IMR-90 (cell line): ENCODE data around the gene ZCWPW1. TPM values are rescaled to one million over a fixed set of nuclear protein-coding genes. Genes with fewer than 3 reads are reported as not detected.

Experiments used
- ATAC-seq: fragments of 200-7000 bp; cut with Tn5 transposase; 2 replicates; pipeline ENCODE4 v1.9.1; 2020; ENCODE audit warnings: low read depth, mild to moderate bottlenecking, moderate library complexity
- BruUV-seq: library from RNA; stranded (reverse); fragments of 400-500 nt; replicated peaks from 2 replicates; lab custom pipeline; 2021; lab: Mats Ljungman, UMichigan
- CTCF ChIA-PET: fragments of 300-600 bp; formaldehyde crosslinking; extraction: SDS; loops from one replicate; lab custom pipeline; 2021; ENCODE audit warnings: antibody characterized with exemption; lab: Yijun Ruan, JAX
- POLR2A ChIA-PET: fragments of 300-600 bp; sonication (Branson Sonifier 250); formaldehyde crosslinking; loops from one replicate; lab custom pipeline; 2022; ENCODE audit warnings: antibody characterized with exemption; ENCODE audit not compliant: unreplicated experiment; lab: Charles Lee
- DNase-seq: peaks from one replicate; pipeline ENCODE4 v3.0.0; 2013
- H2AFZ ChIP-seq: replicated peaks from 2 replicates; pipeline ENCODE3; 2013; ENCODE audit warnings: low read length, mild to moderate bottlenecking; ENCODE audit not compliant: poor library complexity
- H2AK5ac ChIP-seq: 2 replicates; pipeline ENCODE4 v1.6.1; 2013; ENCODE audit warnings: low read depth, low read length, inconsistent platforms
- H2AK9ac ChIP-seq: replicated peaks from 2 replicates; pipeline ENCODE3; 2013; ENCODE audit warnings: mild to moderate bottlenecking, low read depth, low read length, moderate library complexity; ENCODE audit not compliant: poor library complexity
- H2BK120ac ChIP-seq: 2 replicates; pipeline ENCODE4 v1.6.1; 2013; ENCODE audit warnings: low read depth, low read length, inconsistent platforms
- H2BK15ac ChIP-seq: 3 replicates; pipeline ENCODE4 v1.6.1; 2013; ENCODE audit warnings: low read depth, low read length, inconsistent platforms
- H2BK20ac ChIP-seq: 2 replicates; pipeline ENCODE4 v1.6.1; 2013; ENCODE audit warnings: low read depth, mild to moderate bottlenecking, inconsistent platforms, low read length, moderate library complexity
- H2BK5ac ChIP-seq: 2 replicates; pipeline ENCODE4 v1.6.1; 2013; ENCODE audit warnings: mild to moderate bottlenecking, low read depth, low read length, inconsistent platforms; ENCODE audit not compliant: poor library complexity, severe bottlenecking
- H3K14ac ChIP-seq: replicated peaks from 2 replicates; pipeline ENCODE4 v1.6.1; 2013; ENCODE audit warnings: low read depth, low read length, inconsistent platforms
- H3K18ac ChIP-seq: 2 replicates; pipeline ENCODE4 v1.6.1; 2013; ENCODE audit warnings: low read depth, low read length, control low read depth
- H3K23ac ChIP-seq: 2 replicates; pipeline ENCODE4 v1.6.1; 2013; ENCODE audit warnings: low read depth, low read length, inconsistent platforms
- H3K27ac ChIP-seq: 2 replicates; pipeline ENCODE4 v1.5.1; 2013; ENCODE audit warnings: mild to moderate bottlenecking, control low read depth, low read length; ENCODE audit not compliant: insufficient read depth
- H3K27me3 ChIP-seq: 2 replicates; pipeline ENCODE4 v1.6.1; 2013; ENCODE audit warnings: low read length; ENCODE audit not compliant: control insufficient read depth, insufficient read depth
- H3K36me3 ChIP-seq: 2 replicates; pipeline ENCODE4 v1.6.1; 2013; ENCODE audit warnings: low read length, mixed read lengths; ENCODE audit not compliant: control insufficient read depth, insufficient read depth
- H3K4ac ChIP-seq: 2 replicates; pipeline ENCODE4 v1.6.1; 2013; ENCODE audit warnings: low read depth, low read length, inconsistent platforms
- H3K4me1 ChIP-seq: 2 replicates; pipeline ENCODE4 v1.6.1; 2013; ENCODE audit warnings: low read length, mixed read lengths; ENCODE audit not compliant: control insufficient read depth, insufficient read depth
- H3K4me2 ChIP-seq: 2 replicates; pipeline ENCODE4 v1.6.1; 2013; ENCODE audit warnings: low read depth, mild to moderate bottlenecking, control low read depth, low read length, moderate library complexity
- H3K4me3 ChIP-seq: 2 replicates; pipeline ENCODE4 v1.5.1; 2013; ENCODE audit warnings: low read depth, mild to moderate bottlenecking, control low read depth, low read length, moderate library complexity; ENCODE audit not compliant: insufficient read depth
- H3K56ac ChIP-seq: 2 replicates; pipeline ENCODE4 v1.6.1; 2013; ENCODE audit warnings: low read length, inconsistent platforms; ENCODE audit not compliant: insufficient read depth; ENCODE audit errors: extremely low read depth
- H3K79me1 ChIP-seq, 2 experiments: 2 replicates each; pipeline ENCODE4 v1.6.1; 2013; ENCODE audit warnings: low read length in 2 of 2, inconsistent platforms in 1 of 2, low read depth in 1 of 2
- H3K9ac ChIP-seq: 2 replicates; pipeline ENCODE4 v1.6.1; 2013; ENCODE audit warnings: low read depth, low read length, control low read depth
- H3K9me1 ChIP-seq: 2 replicates; pipeline ENCODE4 v1.6.1; 2013; ENCODE audit warnings: low read length, inconsistent platforms; ENCODE audit not compliant: insufficient read depth
- H3K9me3 ChIP-seq: 2 replicates; pipeline ENCODE4 v1.6.1; 2013; ENCODE audit warnings: low read length; ENCODE audit not compliant: control insufficient read depth, insufficient read depth
- H4K20me1 ChIP-seq: 2 replicates; pipeline ENCODE4 v1.6.1; 2013; ENCODE audit warnings: low read length, inconsistent platforms; ENCODE audit not compliant: insufficient read depth
- H4K5ac ChIP-seq: 2 replicates; pipeline ENCODE4 v1.6.1; 2013; ENCODE audit warnings: mild to moderate bottlenecking, low read depth, low read length, control low read depth
- H4K8ac ChIP-seq, 2 experiments: 2 replicates each; pipeline ENCODE4 v1.6.1; 2013; ENCODE audit warnings: low read depth in 2 of 2, low read length in 2 of 2, control low read depth in 1 of 2, inconsistent platforms in 1 of 2
- H4K91ac ChIP-seq: 2 replicates; pipeline ENCODE4 v1.6.1; 2013; ENCODE audit warnings: low read depth, low read length, inconsistent platforms; ENCODE audit not compliant: insufficient read depth
- BHLHE40 ChIP-seq: fragments of 150-350 bp; IDR thresholded peaks from 2 replicates; pipeline ENCODE4 v1.6.1; 2016; ENCODE audit warnings: mild to moderate bottlenecking, low read depth, low read length
- CEBPB ChIP-seq: IDR thresholded peaks from 2 replicates; pipeline ENCODE4 v1.6.1; 2012; ENCODE audit warnings: low read depth, low read length, improper control_type of control experiment
- CHD1 ChIP-seq: IDR thresholded peaks from 2 replicates; pipeline ENCODE4 v1.6.1; 2012; ENCODE audit warnings: low read depth, low read length, improper control_type of control experiment
- CTCF ChIP-seq: conservative IDR thresholded peaks from 2 replicates; pipeline ENCODE4 v1.5.1; 2012; ENCODE audit warnings: mild to moderate bottlenecking, low read depth, low read length, improper control_type of control experiment
- FOS ChIP-seq: fragments of 150-350 bp; IDR thresholded peaks from 2 replicates; pipeline ENCODE4 v1.6.1; 2016; ENCODE audit warnings: low read depth, low read length
- MAFK ChIP-seq: IDR thresholded peaks from 2 replicates; pipeline ENCODE4 v1.6.1; 2012; ENCODE audit warnings: low read depth, low read length, improper control_type of control experiment
- MAZ ChIP-seq: IDR thresholded peaks from 2 replicates; pipeline ENCODE4 v1.6.1; 2012; ENCODE audit warnings: low read depth, mild to moderate bottlenecking, low read length, improper control_type of control experiment, moderate library complexity, borderline replicate concordance
- MXI1 ChIP-seq: IDR thresholded peaks from 2 replicates; pipeline ENCODE4 v1.6.1; 2012; ENCODE audit warnings: low read depth, mild to moderate bottlenecking, low read length, moderate library complexity, borderline replicate concordance
- NFE2L2 ChIP-seq: fragments of 150-350 bp; IDR thresholded peaks from 2 replicates; pipeline ENCODE4 v1.6.1; 2016; ENCODE audit warnings: low read depth, mild to moderate bottlenecking, low read length
- POLR2A ChIP-seq: IDR thresholded peaks from 2 replicates; pipeline ENCODE4 v1.6.1; 2012; ENCODE audit warnings: mild to moderate bottlenecking, low read depth, low read length
- RAD21 ChIP-seq: IDR thresholded peaks from 2 replicates; pipeline ENCODE4 v1.6.1; 2012; ENCODE audit warnings: low read length, improper control_type of control experiment
- RCOR1 ChIP-seq: IDR thresholded peaks from 2 replicates; pipeline ENCODE4 v1.6.1; 2012; ENCODE audit warnings: mild to moderate bottlenecking, low read length, improper control_type of control experiment; ENCODE audit not compliant: insufficient replicate concordance
- RFX5 ChIP-seq: IDR thresholded peaks from 2 replicates; pipeline ENCODE4 v1.8.0; 2012; ENCODE audit warnings: low read depth, mild to moderate bottlenecking, low read length, moderate library complexity
- SMC3 ChIP-seq: fragments of 150-350 bp; IDR thresholded peaks from 2 replicates; pipeline ENCODE4 v1.6.1; 2016; ENCODE audit warnings: low read depth, mild to moderate bottlenecking, antibody characterized with exemption, low read length, moderate library complexity
- USF2 ChIP-seq: fragments of 150-350 bp; IDR thresholded peaks from 2 replicates; pipeline ENCODE4 v1.6.1; 2017; ENCODE audit warnings: mild to moderate bottlenecking, antibody characterized with exemption, low read length, low read depth
- WGBS, 2 experiments: methylation state at CpG; one replicate each; pipeline versions ENCODE4 v1.1.5 to v1.1.7; 2013; ENCODE audit warnings: missing lambda C conversion rate in 2 of 2; ENCODE audit not compliant: insufficient read length in 1 of 2; ENCODE audit errors: extremely low coverage in 2 of 2; 5-methylcytosine and 5-hydroxymethylcytosine counted together
- dilution Hi-C: fragments of 300-500 bp; cut with HindIII; formaldehyde crosslinking; loops from one replicate; pipeline ENCODE4 v1.14.3; 2018; ENCODE audit warnings: low sequenced_read_pairs; ENCODE audit not compliant: unreplicated experiment
- in situ Hi-C: fragments of 300-500 bp; cut with MboI; formaldehyde crosslinking; loops from 3 replicates; pipeline ENCODE4 v1.14.3; 2019; ENCODE audit warnings: low sequenced_read_pairs, inconsistent platforms, mixed read lengths
- intact Hi-C: fragments of 100-400 bp; cut with micrococcal nuclease; formaldehyde crosslinking; loops from 2 replicates; pipeline ENCODE4 v1.10.0; 2022
- polyA plus RNA-seq, 3 experiments: library from polyadenylated mRNA; depleted of rRNA; stranded (reverse); fragments of >200 nt; gene quantifications; 2 replicates each; pipeline ENCODE4 v1.2.3, GENCODE V29; 2012; ENCODE audit warnings: low replicate concordance in 1 of 3
- total RNA-seq: library from RNA; depleted of rRNA; stranded (reverse); fragments of >200 nt; gene quantifications from 2 replicates; pipeline ENCODE4 v1.2.3, GENCODE V29; 2012
- TF ChIP-seq, protein P1 (sequence below): fragments of 150-350 bp; IDR thresholded peaks from 2 replicates; pipeline ENCODE4 v1.6.1; 2016; ENCODE audit warnings: low read depth, mild to moderate bottlenecking, low read length, moderate library complexity, borderline replicate concordance

ZCWPW1 gene
- total and polyA plus RNA-seq, 2 of the 4 experiments (the other 2 are of a cell fraction): 0.72 to 1.3 TPM

GRCh38 chr7:100398239-100398638 lies 30.3 kb downstream of the ZCWPW1 start:
- no peaks in the 10 kb centered on the region; the same call in 1 of the 2 replicates for H3K9me1 ChIP-seq
- H2BK5ac ChIP-seq: no peak overlapping the region
- H3K4me3 ChIP-seq: no peak overlapping the region
- no peak overlapping the region for H4K5ac ChIP-seq
- no peak overlapping the region for H3K9ac ChIP-seq
- H3K4me1 ChIP-seq: no peaks in the 10 kb centered on the region
- intact Hi-C loops (no loop called here), dilution Hi-C loops (no loop called here), in situ Hi-C loops (no loop called here)
- H2BK120ac ChIP-seq: no peak overlapping the region
- H3K27me3 ChIP-seq: peaks cover 50% of the 10 kb centered on the region
- TF ChIP-seq CTCF: no peak
- TF ChIP-seq RFX5: no peak
- TF ChIP-seq, protein P1, sequence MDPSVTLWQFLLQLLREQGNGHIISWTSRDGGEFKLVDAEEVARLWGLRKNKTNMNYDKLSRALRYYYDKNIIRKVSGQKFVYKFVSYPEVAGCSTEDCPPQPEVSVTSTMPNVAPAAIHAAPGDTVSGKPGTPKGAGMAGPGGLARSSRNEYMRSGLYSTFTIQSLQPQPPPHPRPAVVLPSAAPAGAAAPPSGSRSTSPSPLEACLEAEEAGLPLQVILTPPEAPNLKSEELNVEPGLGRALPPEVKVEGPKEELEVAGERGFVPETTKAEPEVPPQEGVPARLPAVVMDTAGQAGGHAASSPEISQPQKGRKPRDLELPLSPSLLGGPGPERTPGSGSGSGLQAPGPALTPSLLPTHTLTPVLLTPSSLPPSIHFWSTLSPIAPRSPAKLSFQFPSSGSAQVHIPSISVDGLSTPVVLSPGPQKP: no peak
- TF ChIP-seq FOS: no peak
- no peak for TF ChIP-seq MAFK
- no peak for TF ChIP-seq MXI1
- TF ChIP-seq NFE2L2: no peak
- no peak for TF ChIP-seq USF2
- no peak for TF ChIP-seq SMC3
- no peak for TF ChIP-seq CHD1
- TF ChIP-seq MAZ: no peak
- TF ChIP-seq BHLHE40: no peak
- TF ChIP-seq RAD21: no peak
- no peak for TF ChIP-seq POLR2A
- no peak for TF ChIP-seq CEBPB
- no peak for TF ChIP-seq RCOR1
- H3K4ac ChIP-seq: no peak overlapping the region
- H3K36me3 ChIP-seq: no peaks in the 10 kb centered on the region
- no TSS peak for BruUV-seq
- ChIA-PET CTCF (interaction anchor here (0.7 kb wide), 1 partner anchor 10 kb away, joined by 4 read pairs; no protein-coding TSS in a partner anchor), POLR2A (no interaction called here)
- no peak overlapping the region for H2BK20ac ChIP-seq
- 20% methylated on average over 2 of the region's 2 CpGs; no CpG with 5 or more reads in 1 of the 2 experiments for WGBS, 2 experiments
- no peak overlapping the region for H4K8ac ChIP-seq
- no peak overlapping the region for H3K18ac ChIP-seq
- H3K56ac ChIP-seq: no peak overlapping the region
- no peak overlapping the region for H3K14ac ChIP-seq
- H3K79me1 ChIP-seq: no peaks in the 10 kb centered on the region
- no peak overlapping the region for H3K4me2 ChIP-seq
- no peak overlapping the region for H2AFZ ChIP-seq
- no peak overlapping the region for H2AK5ac ChIP-seq
- no peak overlapping the region for H3K27ac ChIP-seq
- H4K91ac ChIP-seq: no peak overlapping the region
- H3K9me3 ChIP-seq: peaks cover 4% of the 10 kb centered on the region
- H2AK9ac ChIP-seq: no peak overlapping the region
- H3K23ac ChIP-seq: no peak overlapping the region
- ATAC-seq: no peak
- no peak for DNase-seq
- H2BK15ac ChIP-seq: no peak overlapping the region
- no peaks in the 10 kb centered on the region for H4K20me1 ChIP-seq
